ENCODE data around the gene PEMT.

Gene PEMT

GRCh38 chr17:17563530-17563929, 28.0 kb downstream of the PEMT start:
- Histone ChIP-seq H3K9me3 (ENCODE audit: control insufficient read depth in 2 of 2, low read length in 2 of 2) (no peaks in the 10 kb centered on the region), H3K27me3 (ENCODE audit: control insufficient read depth in 2 of 2, insufficient read depth in 2 of 2, low read length in 2 of 2) (no peaks in the 10 kb centered on the region), H3K4me1 (ENCODE audit: control insufficient read depth in 2 of 2, insufficient read depth in 2 of 2, low read length in 2 of 2) (peaks cover 30 to 49% of the 10 kb centered on the region in 2 donors), H3K9ac (ENCODE audit: low read depth in 1 of 2, low read length in 2 of 2) (peak overlapping the region in 1 of 2 donors; percentile 50), H3K36me3 (ENCODE audit: control insufficient read depth in 2 of 2, insufficient read depth in 2 of 2, low read length in 2 of 2) (no peaks in the 10 kb centered on the region), H3K27ac (ENCODE audit: low read depth in 2 of 2, low read length in 2 of 2) (peak overlapping the region; percentile 75 to 80), H3K4me3 (ENCODE audit: low read length in 2 of 2) (no peak overlapping the region)

DNA sequence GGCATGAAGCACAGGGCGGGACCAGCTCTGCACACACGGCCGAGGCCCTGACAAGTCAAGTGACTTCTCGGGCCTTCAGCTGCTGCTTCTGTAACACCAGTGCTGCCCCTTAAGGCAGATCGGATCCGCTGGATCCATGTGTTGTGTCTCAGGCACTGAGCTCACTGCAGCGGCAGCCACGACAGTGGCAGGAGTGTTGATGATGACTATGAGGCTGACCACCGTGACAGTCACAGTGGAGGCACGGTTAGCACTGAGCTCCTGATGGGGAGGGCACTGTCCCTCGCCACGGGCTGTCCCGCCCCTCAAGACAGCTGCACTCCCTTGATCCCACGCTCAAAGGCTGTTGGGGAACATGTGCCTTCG, 29.4 kb downstream of the PEMT start:
- Histone ChIP-seq H3K9me3 (ENCODE audit: control insufficient read depth in 2 of 2, low read length in 2 of 2) (no peaks in the 10 kb centered on the region), H3K9ac (ENCODE audit: low read depth in 1 of 2, low read length in 2 of 2) (no peak overlapping the region), H3K4me3 (ENCODE audit: low read length in 2 of 2) (no peak overlapping the region), H3K27me3 (ENCODE audit: control insufficient read depth in 2 of 2, insufficient read depth in 2 of 2, low read length in 2 of 2) (no peaks in the 10 kb centered on the region), H3K27ac (ENCODE audit: low read depth in 2 of 2, low read length in 2 of 2) (peak overlapping the region; percentile 61 to 80), H3K4me1 (ENCODE audit: control insufficient read depth in 2 of 2, insufficient read depth in 2 of 2, low read length in 2 of 2) (peaks cover 26 to 44% of the 10 kb centered on the region in 2 donors), H3K36me3 (ENCODE audit: control insufficient read depth in 2 of 2, insufficient read depth in 2 of 2, low read length in 2 of 2) (no peaks in the 10 kb centered on the region)

GRCh38 chr17:17561408-17562145, 29.9 kb downstream of the PEMT start:
- no peak overlapping the region for H3K4me3 ChIP-seq (ENCODE audit: low read length in 2 of 2)
- no peaks in the 10 kb centered on the region for H3K36me3 ChIP-seq (ENCODE audit: control insufficient read depth in 2 of 2, insufficient read depth in 2 of 2, low read length in 2 of 2)
- H3K4me1 ChIP-seq (ENCODE audit: control insufficient read depth in 2 of 2, insufficient read depth in 2 of 2, low read length in 2 of 2) = peaks cover 24 to 39% of the 10 kb centered on the region in 2 donors
- peak overlapping the region; percentile 68 to 80 for H3K27ac ChIP-seq (ENCODE audit: low read depth in 2 of 2, low read length in 2 of 2)
- H3K27me3 ChIP-seq (ENCODE audit: control insufficient read depth in 2 of 2, insufficient read depth in 2 of 2, low read length in 2 of 2) = no peaks in the 10 kb centered on the region
- no peaks in the 10 kb centered on the region for H3K9me3 ChIP-seq (ENCODE audit: control insufficient read depth in 2 of 2, low read length in 2 of 2)
- H3K9ac ChIP-seq (ENCODE audit: low read depth in 1 of 2, low read length in 2 of 2) = no peak overlapping the region

DNA sequence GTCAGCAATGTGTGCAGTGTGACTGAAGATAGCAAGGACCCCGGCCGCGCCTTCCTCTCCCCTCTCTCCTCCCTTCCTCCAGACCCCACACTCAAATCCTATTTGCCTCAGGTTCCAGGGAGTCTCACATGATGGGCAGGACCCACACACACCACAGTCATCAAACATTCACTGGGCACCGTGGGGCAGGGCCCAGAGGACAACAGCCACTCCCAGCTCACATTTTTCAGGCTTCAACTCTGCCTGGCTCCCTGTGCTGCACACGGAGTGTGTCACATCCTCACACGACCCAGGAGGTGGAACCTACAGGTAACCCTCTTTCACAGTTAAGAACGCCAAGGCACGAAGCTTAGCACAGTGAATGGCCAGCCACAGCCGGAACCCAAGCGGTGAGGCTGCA, 30.5 kb downstream of the PEMT start:
- Histone ChIP-seq H3K9ac (ENCODE audit: low read depth in 1 of 2, low read length in 2 of 2) (no peak overlapping the region), H3K4me1 (ENCODE audit: control insufficient read depth in 2 of 2, insufficient read depth in 2 of 2, low read length in 2 of 2) (peaks cover 24 to 34% of the 10 kb centered on the region in 2 donors), H3K27me3 (ENCODE audit: control insufficient read depth in 2 of 2, insufficient read depth in 2 of 2, low read length in 2 of 2) (no peaks in the 10 kb centered on the region), H3K4me3 (ENCODE audit: low read length in 2 of 2) (no peak overlapping the region), H3K27ac (ENCODE audit: low read depth in 2 of 2, low read length in 2 of 2) (peak overlapping the region; percentile 68 to 80), H3K36me3 (ENCODE audit: control insufficient read depth in 2 of 2, insufficient read depth in 2 of 2, low read length in 2 of 2) (no peaks in the 10 kb centered on the region), H3K9me3 (ENCODE audit: control insufficient read depth in 2 of 2, low read length in 2 of 2) (no peaks in the 10 kb centered on the region)

DNA sequence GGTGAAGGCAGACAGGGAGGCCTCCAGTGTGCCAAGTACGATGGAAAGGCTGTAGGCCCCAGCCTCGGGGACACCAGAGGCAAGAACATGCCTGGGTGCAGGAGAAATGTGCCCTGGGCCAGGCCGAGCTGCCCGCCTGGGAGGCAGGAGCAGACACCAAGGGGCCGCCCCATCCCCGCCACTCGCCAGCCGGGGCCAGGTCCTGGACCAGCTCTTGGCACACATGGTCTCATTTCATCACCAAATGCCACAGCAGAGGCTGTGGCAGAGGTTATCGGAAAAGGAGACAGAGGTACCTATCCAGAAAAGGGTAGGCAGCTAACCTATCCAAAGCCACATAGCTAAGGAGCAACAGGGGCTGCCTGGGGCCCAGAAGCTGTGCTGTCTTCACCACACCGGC, 31.3 kb downstream of the PEMT start:
- Histone ChIP-seq H3K27ac (ENCODE audit: low read depth in 2 of 2, low read length in 2 of 2) (peak overlapping the region in 1 of 2 donors; percentile 80), H3K9me3 (ENCODE audit: control insufficient read depth in 2 of 2, low read length in 2 of 2) (no peaks in the 10 kb centered on the region), H3K27me3 (ENCODE audit: control insufficient read depth in 2 of 2, insufficient read depth in 2 of 2, low read length in 2 of 2) (no peaks in the 10 kb centered on the region), H3K9ac (ENCODE audit: low read depth in 1 of 2, low read length in 2 of 2) (no peak overlapping the region), H3K36me3 (ENCODE audit: control insufficient read depth in 2 of 2, insufficient read depth in 2 of 2, low read length in 2 of 2) (no peaks in the 10 kb centered on the region), H3K4me1 (ENCODE audit: control insufficient read depth in 2 of 2, insufficient read depth in 2 of 2, low read length in 2 of 2) (peaks cover 19 to 30% of the 10 kb centered on the region in 2 donors), H3K4me3 (ENCODE audit: low read length in 2 of 2) (no peak overlapping the region)

DNA sequence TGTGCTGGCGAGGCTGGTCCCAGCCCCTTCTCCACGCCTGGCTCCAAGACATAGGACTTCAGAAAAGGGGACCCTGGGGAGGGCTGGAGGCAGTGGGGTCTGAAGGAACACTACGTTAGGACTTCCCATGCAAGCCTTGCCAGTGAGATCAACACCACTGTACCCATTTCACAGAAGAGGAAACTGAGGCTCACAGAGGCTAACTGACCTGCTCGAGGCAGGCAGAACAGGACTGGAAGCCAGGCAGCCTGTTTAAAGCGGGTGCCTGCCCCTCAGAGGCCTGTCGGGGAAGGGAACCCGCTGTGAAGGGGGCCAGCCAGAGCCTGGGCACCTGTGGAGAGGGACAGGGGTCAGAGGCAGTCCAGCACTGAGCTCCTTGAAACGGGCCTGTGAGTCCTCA, 32.3 kb downstream of the PEMT start:
- H3K27me3 ChIP-seq (ENCODE audit: control insufficient read depth in 2 of 2, insufficient read depth in 2 of 2, low read length in 2 of 2) = no peaks in the 10 kb centered on the region
- no peak overlapping the region for H3K9ac ChIP-seq (ENCODE audit: low read depth in 1 of 2, low read length in 2 of 2)
- H3K4me3 ChIP-seq (ENCODE audit: low read length in 2 of 2) = no peak overlapping the region
- no peaks in the 10 kb centered on the region for H3K9me3 ChIP-seq (ENCODE audit: control insufficient read depth in 2 of 2, low read length in 2 of 2)
- H3K27ac ChIP-seq (ENCODE audit: low read depth in 2 of 2, low read length in 2 of 2) = no peak overlapping the region
- peaks cover 14 to 20% of the 10 kb centered on the region in 2 donors for H3K4me1 ChIP-seq (ENCODE audit: control insufficient read depth in 2 of 2, insufficient read depth in 2 of 2, low read length in 2 of 2)
- H3K36me3 ChIP-seq (ENCODE audit: control insufficient read depth in 2 of 2, insufficient read depth in 2 of 2, low read length in 2 of 2) = no peaks in the 10 kb centered on the region

- Histone ChIP-seq H3K36me3 (ENCODE audit: control insufficient read depth in 2 of 2, insufficient read depth in 2 of 2, low read length in 2 of 2) (no peaks in the 10 kb centered on the region), H3K27me3 (ENCODE audit: control insufficient read depth in 2 of 2, insufficient read depth in 2 of 2, low read length in 2 of 2) (no peaks in the 10 kb centered on the region), H3K9ac (ENCODE audit: low read depth in 1 of 2, low read length in 2 of 2) (no peak overlapping the region), H3K4me3 (ENCODE audit: low read length in 2 of 2) (no peak overlapping the region), H3K9me3 (ENCODE audit: control insufficient read depth in 2 of 2, low read length in 2 of 2) (no peaks in the 10 kb centered on the region), H3K4me1 (ENCODE audit: control insufficient read depth in 2 of 2, insufficient read depth in 2 of 2, low read length in 2 of 2) (peaks cover 8 to 16% of the 10 kb centered on the region in 2 donors), H3K27ac (ENCODE audit: low read depth in 2 of 2, low read length in 2 of 2) (no peak overlapping the region)
Observed at GRCh38 chr17:17558431-17558830, 33.1 kb downstream of the PEMT start.

- Histone ChIP-seq H3K4me1 (ENCODE audit: control insufficient read depth in 2 of 2, insufficient read depth in 2 of 2, low read length in 2 of 2) (peaks cover 8 to 13% of the 10 kb centered on the region in 2 donors), H3K27me3 (ENCODE audit: control insufficient read depth in 2 of 2, insufficient read depth in 2 of 2, low read length in 2 of 2) (no peaks in the 10 kb centered on the region), H3K4me3 (ENCODE audit: low read length in 2 of 2) (no peak overlapping the region), H3K27ac (ENCODE audit: low read depth in 2 of 2, low read length in 2 of 2) (no peak overlapping the region), H3K9ac (ENCODE audit: low read depth in 1 of 2, low read length in 2 of 2) (no peak overlapping the region), H3K9me3 (ENCODE audit: control insufficient read depth in 2 of 2, low read length in 2 of 2) (no peaks in the 10 kb centered on the region), H3K36me3 (ENCODE audit: control insufficient read depth in 2 of 2, insufficient read depth in 2 of 2, low read length in 2 of 2) (no peaks in the 10 kb centered on the region)
Observed at GRCh38 chr17:17557796-17558195, 33.7 kb downstream of the PEMT start.

- Histone ChIP-seq H3K36me3 (ENCODE audit: control insufficient read depth in 2 of 2, insufficient read depth in 2 of 2, low read length in 2 of 2) (no peaks in the 10 kb centered on the region), H3K4me1 (ENCODE audit: control insufficient read depth in 2 of 2, insufficient read depth in 2 of 2, low read length in 2 of 2) (peaks cover 4 to 7% of the 10 kb centered on the region in 2 donors), H3K9me3 (ENCODE audit: control insufficient read depth in 2 of 2, low read length in 2 of 2) (no peaks in the 10 kb centered on the region), H3K27ac (ENCODE audit: low read depth in 2 of 2, low read length in 2 of 2) (no peak overlapping the region), H3K27me3 (ENCODE audit: control insufficient read depth in 2 of 2, insufficient read depth in 2 of 2, low read length in 2 of 2) (no peaks in the 10 kb centered on the region), H3K4me3 (ENCODE audit: low read length in 2 of 2) (no peak overlapping the region), H3K9ac (ENCODE audit: low read depth in 1 of 2, low read length in 2 of 2) (no peak overlapping the region)
Observed at GRCh38 chr17:17556671-17557070, 34.8 kb downstream of the PEMT start.

DNA sequence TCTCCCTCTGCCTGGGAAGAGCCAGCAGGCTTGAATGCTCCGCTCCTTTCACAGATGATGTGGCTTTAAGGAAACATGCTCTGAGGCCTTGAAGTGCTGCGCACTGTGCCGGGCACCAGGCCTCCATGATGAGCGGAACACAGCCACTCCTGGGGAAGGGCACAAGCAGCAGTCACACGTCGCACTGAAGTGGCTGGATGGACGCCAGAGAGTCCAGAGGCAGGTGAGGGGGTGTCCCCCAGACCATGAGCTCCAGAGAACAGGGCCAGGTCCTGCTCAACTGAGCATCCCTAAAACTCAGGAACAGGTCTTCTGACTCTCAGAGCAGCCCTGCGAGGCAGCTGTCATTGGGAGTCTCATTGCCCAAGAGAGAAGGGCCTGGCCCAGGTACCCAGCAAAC, 35.6 kb downstream of the PEMT start:
- Histone ChIP-seq H3K9ac (ENCODE audit: low read depth in 1 of 2, low read length in 2 of 2) (no peak overlapping the region), H3K27ac (ENCODE audit: low read depth in 2 of 2, low read length in 2 of 2) (no peak overlapping the region), H3K9me3 (ENCODE audit: control insufficient read depth in 2 of 2, low read length in 2 of 2) (no peaks in the 10 kb centered on the region), H3K4me3 (ENCODE audit: low read length in 2 of 2) (no peak overlapping the region), H3K4me1 (ENCODE audit: control insufficient read depth in 2 of 2, insufficient read depth in 2 of 2, low read length in 2 of 2) (peaks cover 0 to 4% of the 10 kb centered on the region in 2 donors), H3K36me3 (ENCODE audit: control insufficient read depth in 2 of 2, insufficient read depth in 2 of 2, low read length in 2 of 2) (no peaks in the 10 kb centered on the region), H3K27me3 (ENCODE audit: control insufficient read depth in 2 of 2, insufficient read depth in 2 of 2, low read length in 2 of 2) (no peaks in the 10 kb centered on the region)
